H9 (cell line): Measurements from ENCODE around the gene NR0B2. TPM values are rescaled to one million over a fixed set of nuclear protein-coding genes. Genes with fewer than 3 reads are reported as not detected.

Source experiments
- DNase-seq: peaks from one replicate; pipeline ENCODE4 v3.0.0-alpha.2; 2017
- H2AFZ ChIP-seq: one replicate; pipeline ENCODE4 v1.6.1; 2013; ENCODE audit warnings: mild to moderate bottlenecking, low read length, control low read depth, moderate library complexity
- H2AK5ac ChIP-seq: 2 replicates; pipeline ENCODE4 v1.6.1; 2013; ENCODE audit warnings: low read length, control low read depth, mixed read lengths; ENCODE audit not compliant: insufficient read length
- H2BK120ac ChIP-seq: one replicate; pipeline ENCODE4 v1.6.1; 2013; ENCODE audit warnings: low read depth, mild to moderate bottlenecking, low read length, control low read depth, inconsistent platforms; ENCODE audit not compliant: poor library complexity, severe bottlenecking
- H2BK12ac ChIP-seq: 2 replicates; pipeline ENCODE4 v1.6.1; 2013; ENCODE audit warnings: low read length, control low read depth, mixed read lengths, low read depth; ENCODE audit not compliant: insufficient read length
- H2BK15ac ChIP-seq: 2 replicates; pipeline ENCODE4 v1.6.1; 2013; ENCODE audit warnings: low read depth, low read length, control low read depth
- H2BK20ac ChIP-seq: one replicate; pipeline ENCODE4 v1.6.1; 2013; ENCODE audit warnings: low read depth, mild to moderate bottlenecking, low read length, control low read depth, inconsistent platforms; ENCODE audit not compliant: poor library complexity, severe bottlenecking
- H2BK5ac ChIP-seq: 2 replicates; pipeline ENCODE4 v1.6.1; 2013; ENCODE audit warnings: low read length, control low read depth, mixed read lengths; ENCODE audit not compliant: insufficient read length
- H3K14ac ChIP-seq: 2 replicates; pipeline ENCODE4 v1.6.1; 2013; ENCODE audit warnings: low read length, control low read depth; ENCODE audit not compliant: insufficient read depth
- H3K18ac ChIP-seq: 2 replicates; pipeline ENCODE4 v1.6.1; 2013; ENCODE audit warnings: low read depth, mild to moderate bottlenecking, mixed read lengths, low read length, control low read depth; ENCODE audit not compliant: insufficient read length
- H3K23ac ChIP-seq: 2 replicates; pipeline ENCODE4 v1.6.1; 2013; ENCODE audit warnings: low read length, control low read depth, mixed read lengths, low read depth; ENCODE audit not compliant: insufficient read length
- H3K23me2 ChIP-seq: 2 replicates; pipeline ENCODE4 v1.6.1; 2013; ENCODE audit warnings: low read depth, mild to moderate bottlenecking, mixed read lengths, low read length, control low read depth; ENCODE audit not compliant: insufficient read length, poor library complexity, severe bottlenecking
- H3K27ac ChIP-seq: 2 replicates; pipeline ENCODE4 v1.5.1; 2013; ENCODE audit warnings: low read length, control low read depth, mixed read lengths, low read depth; ENCODE audit not compliant: insufficient read length
- H3K27me3 ChIP-seq: 2 replicates; pipeline ENCODE4 v1.6.1; 2013; ENCODE audit warnings: low read length, control low read depth, inconsistent platforms; ENCODE audit not compliant: insufficient read depth
- H3K4ac ChIP-seq: 2 replicates; pipeline ENCODE4 v1.6.1; 2013; ENCODE audit warnings: low read depth, mild to moderate bottlenecking, control low read depth, inconsistent platforms, low read length, moderate library complexity
- H3K4me1 ChIP-seq: 2 replicates; pipeline ENCODE4 v1.6.1; 2013; ENCODE audit warnings: low read length, control low read depth, inconsistent platforms; ENCODE audit not compliant: insufficient read depth
- H3K4me2 ChIP-seq: 2 replicates; pipeline ENCODE4 v1.6.1; 2013; ENCODE audit warnings: low read length, control low read depth, mixed read lengths; ENCODE audit not compliant: insufficient read length, insufficient read depth
- H3K56ac ChIP-seq: 2 replicates; pipeline ENCODE4 v1.6.1; 2013; ENCODE audit warnings: low read depth, mild to moderate bottlenecking, mixed read lengths, low read length, control low read depth; ENCODE audit not compliant: insufficient read length
- H3K79me1 ChIP-seq: 2 replicates; pipeline ENCODE4 v1.6.1; 2013; ENCODE audit warnings: low read depth, mild to moderate bottlenecking, moderate library complexity, low read length, control low read depth, inconsistent platforms; ENCODE audit not compliant: insufficient read depth, poor library complexity, severe bottlenecking
- H3K79me2 ChIP-seq: 2 replicates; pipeline ENCODE4 v1.6.1; 2013; ENCODE audit warnings: low read length, control low read depth, inconsistent platforms; ENCODE audit not compliant: insufficient read depth
- H3K9ac ChIP-seq: 2 replicates; pipeline ENCODE4 v1.6.1; 2013; ENCODE audit warnings: low read length, control low read depth, mixed read lengths; ENCODE audit not compliant: insufficient read length; ENCODE audit errors: extremely low read depth
- H3K9me3 ChIP-seq: one replicate; pipeline ENCODE4 v1.6.1; 2013; ENCODE audit warnings: low read depth, low read length, inconsistent platforms; ENCODE audit not compliant: control insufficient read depth
- H3T11ph ChIP-seq: one replicate; pipeline ENCODE4 v1.6.1; 2013; ENCODE audit warnings: mild to moderate bottlenecking, low read length, control low read depth, inconsistent platforms
- H4K20me1 ChIP-seq: one replicate; pipeline ENCODE4 v1.6.1; 2013; ENCODE audit not compliant: control insufficient read depth, insufficient read length, insufficient read depth
- H4K5ac ChIP-seq: 2 replicates; pipeline ENCODE4 v1.6.1; 2013; ENCODE audit warnings: low read depth, mild to moderate bottlenecking, mixed read lengths, low read length, control low read depth; ENCODE audit not compliant: insufficient read length
- H4K8ac ChIP-seq: replicated peaks from 2 replicates; pipeline ENCODE4 v1.6.1; 2013; ENCODE audit warnings: low read length, control low read depth, mixed read lengths, low read depth; ENCODE audit not compliant: insufficient read length
- H4K91ac ChIP-seq: 2 replicates; pipeline ENCODE4 v1.6.1; 2013; ENCODE audit warnings: low read depth, mild to moderate bottlenecking, moderate library complexity, mixed read lengths, low read length, control low read depth; ENCODE audit not compliant: insufficient read length
- H3K27ac Mint-ChIP-seq, 3 experiments: 2 replicates in 2 of 3; 3 replicates in 1 of 3; pipeline ENCODE4 v1.8.0; 2020 to 2021; ENCODE audit warnings: mixed read lengths in 3 of 3, mild to moderate bottlenecking in 1 of 3, moderate library complexity in 1 of 3
- H3K27me3 Mint-ChIP-seq: 2 replicates; pipeline ENCODE4 v1.8.0; 2021; ENCODE audit warnings: low read depth, mild to moderate bottlenecking, moderate library complexity, mixed read lengths
- H3K36me3 Mint-ChIP-seq, 3 experiments: 2 replicates in 2 of 3; 3 replicates in 1 of 3; pipeline ENCODE4 v1.8.0; 2020 to 2021; ENCODE audit warnings: low read depth in 3 of 3, mixed read lengths in 3 of 3; ENCODE audit not compliant: insufficient read depth in 1 of 3
- H3K4me1 Mint-ChIP-seq, 2 experiments: 2 replicates each; pipeline ENCODE4 v1.8.0; 2020; ENCODE audit warnings: mixed read lengths in 2 of 2
- H3K4me3 Mint-ChIP-seq, 2 experiments: 2 replicates in 1 of 2; 3 replicates in 1 of 2; pipeline ENCODE4 v1.8.0; 2020 to 2021; ENCODE audit warnings: mild to moderate bottlenecking in 2 of 2, mixed read lengths in 2 of 2, moderate library complexity in 1 of 2
- H3K9me3 Mint-ChIP-seq, 2 experiments: 2 replicates in 1 of 2; 3 replicates in 1 of 2; pipeline ENCODE4 v1.8.0; 2020; ENCODE audit warnings: mild to moderate bottlenecking in 2 of 2, mixed read lengths in 2 of 2, moderate library complexity in 1 of 2
- CTCF ChIP-seq: fragments of 200-600 bp; sonication (generic); conservative IDR thresholded peaks from 3 replicates; pipeline ENCODE4 v1.8.0; 2021; ENCODE audit warnings: antibody characterized with exemption, mild to moderate bottlenecking
- WGBS: extraction: QIAGEN DNeasy Blood & Tissue Kit; methylation state at CpG from one replicate; pipeline ENCODE4 v1.1.7; 2013; ENCODE audit warnings: missing lambda C conversion rate, low lambda C conversion rate, mixed read lengths; ENCODE audit not compliant: insufficient read length; ENCODE audit errors: extremely low coverage; 5-methylcytosine and 5-hydroxymethylcytosine counted together
- total RNA-seq: library from RNA; stranded (reverse); gene quantifications from 2 replicates; pipeline ENCODE4 v1.2.1, GENCODE V29; 2021

The NR0B2 gene
- total RNA-seq, 1 experiment from 2014 or later, result not detected

- peaks cover 3% of the 10 kb centered on the region; the same call in 1 of the 2 replicates for H3K4me1 ChIP-seq
- no peak within 1 kb of the TSS for H2BK20ac ChIP-seq
- Mint-ChIP-seq H3K27me3 (peaks cover 3% of the 10 kb centered on the region; the same call in 1 of the 2 replicates), H3K4me1 (peaks cover 18% of the 10 kb centered on the region in 2 experiments), H3K27ac (peak within 1 kb of the TSS; percentile 94 to 98 (median 98); a peak in 6 of 7 replicates), H3K36me3 (peaks cover 19 to 36% (median 30%) of the 10 kb centered on the region in 3 experiments; a peak in 6 of 7 replicates), H3K9me3 (peaks cover 0 to 2% of the 10 kb centered on the region in 2 experiments; a peak in 1 of 5 replicates), H3K4me3 (peak within 1 kb of the TSS; percentile 93 to 96)
- H2BK12ac ChIP-seq, result no peak within 1 kb of the TSS
- peak within 1 kb of the TSS; percentile 80 for H3K18ac ChIP-seq
- H3K79me2 ChIP-seq, result peaks cover 15% of the 10 kb centered on the region; the same call in 1 of the 2 replicates
- peak within 1 kb of the TSS; percentile 94 for H3K4me2 ChIP-seq
- H2BK15ac ChIP-seq, result no peak within 1 kb of the TSS
- H3K14ac ChIP-seq, result peak within 1 kb of the TSS; percentile 91
- H3T11ph ChIP-seq, result no peak within 1 kb of the TSS
- H2AK5ac ChIP-seq, result no peak within 1 kb of the TSS
- H2BK120ac ChIP-seq, result no peak within 1 kb of the TSS
- WGBS, result no CpG with 5 or more reads among the region's 83 CpGs
- no peak within 1 kb of the TSS for H4K91ac ChIP-seq
- H4K20me1 ChIP-seq, result no peaks in the 10 kb centered on the region
- no peak within 1 kb of the TSS for H3K27ac ChIP-seq
- no peaks in the 10 kb centered on the region for H3K9me3 ChIP-seq
- no peak within 1 kb of the TSS for H3K23ac ChIP-seq
- TF ChIP-seq CTCF, result no peak
- H4K5ac ChIP-seq, result no peak within 1 kb of the TSS
- no peak within 1 kb of the TSS for H2AFZ ChIP-seq
- H4K8ac ChIP-seq, result no peak within 1 kb of the TSS
- H3K4ac ChIP-seq, result peak within 1 kb of the TSS; percentile 78; the same call in 1 of the 2 replicates
- H3K23me2 ChIP-seq, result peaks cover 7% of the 10 kb centered on the region
- peak within 1 kb of the TSS; percentile 83 for H3K9ac ChIP-seq
- peaks cover 13% of the 10 kb centered on the region for H3K79me1 ChIP-seq
- no peak within 1 kb of the TSS for H3K56ac ChIP-seq
- DNase-seq, result peak; percentile 96
- H2BK5ac ChIP-seq, result no peak within 1 kb of the TSS
- H3K27me3 ChIP-seq, result no peaks in the 10 kb centered on the region
Measured at GRCh38 chr1:26921540-26922430, 8.0 kb upstream of the NR0B2 start, which contains the start of gene NUDC. Gene NUDC (plus strand): TSS chr1:26921743. CDS start chr1:26921849, 106 bp downstream.
